ENCODE measurements around the gene MLPH. TPM values are rescaled to one million over a fixed set of nuclear protein-coding genes. Genes with fewer than 3 reads are reported as not detected.
"Not testable (repeated sequence)": the region's sequence is repeated elsewhere in the genome, so short reads cannot be mapped to it uniquely, and the experiment has no call there.

Gene MLPH
- total RNA-seq, 1 donor from 2014 or later = 10.3 TPM

DNA sequence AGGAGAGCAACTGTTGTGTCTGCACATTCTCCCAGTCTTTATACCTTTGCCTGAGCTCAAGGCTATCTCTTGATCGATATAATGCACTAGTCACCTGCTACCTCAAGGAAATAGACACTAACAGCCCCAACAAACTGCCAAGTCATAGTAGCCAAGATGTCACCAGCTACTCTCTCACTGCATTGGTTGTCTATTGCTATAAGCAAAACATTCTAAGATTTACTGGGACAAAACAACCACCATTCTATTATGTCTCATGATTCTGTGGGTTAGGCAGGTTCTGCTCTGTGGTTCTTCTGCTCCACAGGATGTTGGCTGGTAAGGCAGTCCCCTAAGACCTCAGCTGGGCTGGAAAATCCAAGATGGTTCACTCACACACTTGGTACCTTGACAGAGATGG is 28.5 kb upstream of the MLPH start:
- no peak for DNase-seq

GRCh38 chr2:237459226-237459625 is 27.8 kb upstream of the MLPH start:
- no peak for DNase-seq

- DNase-seq = no peak
Measured at GRCh38 chr2:237459741-237460174, 27.3 kb upstream of the MLPH start.

DNA sequence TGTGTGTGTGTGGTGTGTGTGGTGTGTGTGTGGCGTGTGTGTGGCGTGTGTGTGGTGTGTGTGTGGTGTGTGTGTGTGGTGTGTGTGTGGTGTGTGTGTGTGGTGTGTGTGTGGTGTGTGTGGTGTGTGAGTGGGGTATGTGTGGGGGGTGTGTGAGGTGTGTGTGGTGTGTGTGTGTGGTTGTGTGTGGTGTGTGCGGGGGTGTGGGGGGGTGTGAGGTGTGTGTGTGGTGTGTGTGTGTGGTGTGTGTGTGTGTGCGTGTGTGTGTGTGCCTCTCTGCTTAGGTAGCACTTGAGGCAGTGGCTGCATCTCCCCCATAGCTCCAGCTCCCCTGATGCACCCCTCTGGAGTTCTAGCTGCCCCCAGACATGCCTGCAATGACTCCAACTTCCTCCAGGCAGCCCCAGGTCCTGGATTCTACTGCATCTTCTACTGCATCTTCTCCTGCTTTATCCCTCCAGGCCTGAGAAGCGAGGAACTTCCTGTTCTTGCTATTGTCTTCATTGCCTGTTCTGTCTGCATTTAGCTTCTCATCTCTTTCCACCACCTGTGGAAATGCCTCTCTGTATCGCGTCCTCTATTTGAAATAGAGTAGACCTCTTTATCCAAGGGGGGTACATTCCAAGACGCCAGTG is 22.2 kb upstream of the MLPH start:
- no peak for DNase-seq

DNA sequence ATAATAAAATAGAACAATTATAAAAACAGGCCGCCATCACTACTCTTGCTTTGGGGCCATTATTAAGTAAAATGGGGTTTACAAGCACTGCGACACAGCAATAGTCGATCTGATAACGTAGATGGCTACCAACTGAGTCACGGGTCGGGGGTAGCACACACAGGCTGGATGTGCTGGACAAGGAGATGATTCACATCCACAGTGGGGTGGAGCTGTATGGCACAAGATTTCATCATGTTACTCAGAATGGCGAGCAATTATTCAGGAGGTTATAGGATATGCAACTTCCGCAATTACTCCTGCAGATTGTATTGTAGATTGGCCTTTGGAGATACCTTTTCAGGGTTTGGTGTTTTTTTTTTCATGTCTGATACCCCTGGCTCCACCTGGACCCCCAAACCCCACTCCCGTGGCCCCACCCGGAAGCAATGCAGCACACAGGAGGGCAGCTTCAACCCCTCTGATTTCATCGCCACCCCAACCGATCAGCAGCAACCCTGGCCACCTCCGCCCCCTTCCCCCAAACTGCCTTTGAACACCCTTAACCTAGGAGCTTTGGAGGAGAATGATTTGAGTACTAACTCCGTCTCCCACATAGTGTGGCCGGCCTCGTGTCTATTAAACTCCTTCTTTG is 21.4 kb upstream of the MLPH start:
- no peak for DNase-seq

DNA sequence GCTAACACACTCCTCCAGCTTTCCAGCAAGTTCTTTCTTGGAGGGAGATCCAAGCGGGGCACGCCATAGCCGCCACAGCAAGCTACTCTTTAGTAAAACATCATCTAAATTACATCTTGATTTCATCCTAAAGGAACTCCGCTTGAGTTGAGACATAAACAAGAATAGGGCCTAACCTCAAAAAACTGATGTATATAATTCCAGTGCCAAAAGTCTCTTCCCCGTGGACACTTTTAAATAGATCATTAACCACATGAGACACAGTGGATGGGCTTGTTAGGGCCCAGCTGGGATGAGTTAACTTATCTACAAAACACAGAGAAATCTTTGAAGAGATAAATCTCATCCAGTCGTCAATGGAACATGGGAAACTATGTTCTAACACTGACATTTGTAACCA is 20.8 kb upstream of the MLPH start:
- DNase-seq = no peak

GRCh38 chr2:237467447-237468179 is 19.4 kb upstream of the MLPH start:
- no peak for DNase-seq

GRCh38 chr2:237469410-237469809 is 17.6 kb upstream of the MLPH start:
- not testable (repeated sequence) for DNase-seq

DNA sequence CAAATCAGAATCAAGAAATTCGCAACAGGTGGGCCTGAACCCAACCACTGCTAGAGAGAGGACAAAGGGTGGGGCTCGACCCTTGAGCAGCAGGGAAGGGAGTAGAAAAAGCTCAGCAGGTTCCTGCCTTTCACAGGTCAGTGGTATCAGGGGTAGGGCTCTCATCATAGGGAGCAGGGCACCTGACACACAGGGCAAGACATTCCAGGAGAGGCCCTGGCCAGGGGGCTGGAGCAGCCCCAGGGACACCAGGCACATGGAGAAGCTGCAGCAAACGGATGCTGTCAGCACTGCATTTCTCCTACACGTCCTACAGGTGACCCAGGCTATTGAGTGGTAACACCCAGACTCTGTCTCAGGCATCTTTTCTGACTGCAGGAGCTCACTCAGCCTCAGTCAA is 17.2 kb upstream of the MLPH start:
- DNase-seq = no peak

- no peak for DNase-seq
Measured at GRCh38 chr2:237470914-237471313, 16.1 kb upstream of the MLPH start.

DNA sequence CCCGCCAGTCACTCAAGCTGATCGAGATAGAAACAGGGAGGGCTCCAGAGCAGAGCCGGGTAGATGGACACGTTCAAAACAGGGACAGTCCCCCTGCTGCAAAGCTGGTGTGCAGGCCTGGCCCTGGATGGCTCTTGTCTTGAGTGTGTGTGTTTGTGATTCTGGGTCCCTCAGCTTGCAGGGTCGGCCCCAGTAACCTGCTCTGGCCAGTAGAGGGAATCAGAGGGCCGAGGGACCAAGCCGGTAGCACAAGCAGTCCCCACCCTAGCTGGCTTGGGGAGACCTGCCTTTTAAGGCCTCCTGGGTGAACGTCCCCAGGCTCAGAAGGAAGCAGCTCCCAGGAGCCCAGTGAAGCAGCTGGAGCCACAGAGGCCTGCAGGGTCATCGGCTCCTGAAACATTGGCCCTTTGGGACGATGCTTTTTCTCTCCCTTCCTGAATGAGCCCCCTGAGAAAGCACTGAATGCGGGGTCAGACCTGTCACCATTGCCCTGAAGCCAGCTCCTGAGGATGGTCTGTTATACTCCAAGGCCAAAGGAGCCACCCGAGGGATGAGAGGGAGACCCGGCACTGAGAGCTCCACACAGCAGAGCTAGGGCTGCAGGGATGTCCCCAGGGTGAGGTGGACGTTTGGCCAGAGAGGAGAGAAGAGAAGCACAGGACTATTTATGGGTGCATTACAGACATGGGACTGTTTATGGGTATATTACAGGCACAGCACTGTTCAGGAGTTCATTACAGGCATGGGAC is 15.4 kb upstream of the MLPH start:
- no peak for DNase-seq

- no peak for DNase-seq
Measured at GRCh38 chr2:237472187-237472712, 14.8 kb upstream of the MLPH start.

- DNase-seq = no peak
Measured at GRCh38 chr2:237472909-237473877, 13.9 kb upstream of the MLPH start.

GRCh38 chr2:237473878-237474441 is 13.1 kb upstream of the MLPH start:
- DNase-seq = peak; percentile 40

DNA sequence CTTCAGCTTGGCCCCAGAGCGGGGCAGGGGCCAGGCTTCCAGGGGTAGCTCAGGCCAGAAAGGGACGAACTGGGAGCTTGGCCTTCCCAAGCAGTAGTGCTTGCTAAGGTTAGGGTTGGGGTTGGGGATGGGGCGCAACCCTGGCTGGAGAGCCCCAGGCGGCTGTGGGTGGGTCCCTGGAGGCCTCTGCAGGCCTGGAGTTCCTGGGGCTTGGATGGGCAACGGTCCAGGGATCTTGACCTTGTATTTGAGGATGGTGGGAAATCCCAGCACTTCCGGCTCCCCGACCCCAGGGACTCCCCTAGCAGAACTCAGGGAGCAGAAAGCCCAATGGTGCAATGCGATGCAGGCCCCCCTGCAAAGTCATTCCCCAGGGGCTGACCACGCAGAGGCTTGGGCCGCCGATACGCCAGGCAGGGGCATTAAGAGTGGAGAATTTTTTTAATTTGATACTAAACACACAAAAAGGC is 12.6 kb upstream of the MLPH start:
- DNase-seq = no peak

DNA sequence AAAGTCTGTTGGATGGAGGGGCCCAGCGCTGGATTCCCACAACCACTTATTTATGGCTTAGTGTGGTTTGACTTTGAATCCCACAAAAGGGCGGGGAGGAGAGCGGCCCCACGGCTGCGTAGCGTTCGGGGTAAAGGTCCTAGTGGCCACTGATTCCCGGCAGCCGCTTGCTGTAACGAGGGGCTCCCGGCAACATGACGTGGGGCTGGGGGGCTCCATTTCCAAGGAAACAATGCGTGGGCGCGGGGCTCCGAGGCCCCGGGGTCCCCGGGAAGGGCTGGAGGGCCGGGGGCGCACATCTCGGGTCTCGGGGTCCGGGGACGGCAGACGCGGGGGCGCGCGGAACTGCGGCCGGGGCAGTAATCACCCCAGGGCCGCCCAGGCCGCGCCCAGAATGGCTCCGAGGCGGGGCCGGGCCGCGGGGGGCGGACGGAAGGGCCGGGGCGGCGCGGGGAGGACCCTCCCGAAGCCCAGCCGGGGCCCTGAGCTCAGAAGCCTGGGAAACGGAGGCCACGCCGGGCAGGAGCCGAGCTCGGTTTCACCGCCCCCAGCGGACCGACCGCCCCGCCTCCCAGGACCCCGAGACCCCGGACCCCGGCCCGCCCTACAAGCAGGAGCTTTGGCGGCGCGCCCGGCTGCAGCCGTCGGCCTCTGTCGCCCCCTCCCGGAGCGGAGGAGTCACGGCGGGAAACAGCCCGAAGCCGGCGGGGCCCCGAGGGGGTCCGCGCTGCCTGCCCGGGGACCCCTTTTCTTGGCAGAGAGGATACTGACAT is 11.9 kb upstream of the MLPH start:
- peak; percentile 94 for DNase-seq

DNA sequence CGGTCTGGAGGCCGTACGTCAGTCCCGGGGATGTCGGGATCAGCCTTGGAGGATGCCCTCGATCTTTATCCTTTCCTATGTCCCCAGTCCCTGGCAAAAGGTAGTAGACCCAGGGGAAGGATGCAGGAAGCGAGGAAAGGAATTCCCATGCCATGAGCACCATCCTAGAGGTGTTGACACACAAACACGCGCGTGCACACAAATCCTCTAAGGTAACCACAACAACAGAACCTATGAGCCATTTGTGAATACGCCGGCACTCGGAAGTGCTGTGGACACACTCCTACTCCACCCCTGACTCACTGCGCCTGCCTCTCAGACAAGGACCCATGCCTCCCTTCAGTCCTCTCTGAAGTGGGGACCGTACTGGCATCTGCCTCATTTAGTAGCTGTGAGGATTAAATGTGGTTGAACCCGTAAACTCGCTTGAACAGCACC is 11.3 kb upstream of the MLPH start:
- peak; percentile 37 for DNase-seq

DNA sequence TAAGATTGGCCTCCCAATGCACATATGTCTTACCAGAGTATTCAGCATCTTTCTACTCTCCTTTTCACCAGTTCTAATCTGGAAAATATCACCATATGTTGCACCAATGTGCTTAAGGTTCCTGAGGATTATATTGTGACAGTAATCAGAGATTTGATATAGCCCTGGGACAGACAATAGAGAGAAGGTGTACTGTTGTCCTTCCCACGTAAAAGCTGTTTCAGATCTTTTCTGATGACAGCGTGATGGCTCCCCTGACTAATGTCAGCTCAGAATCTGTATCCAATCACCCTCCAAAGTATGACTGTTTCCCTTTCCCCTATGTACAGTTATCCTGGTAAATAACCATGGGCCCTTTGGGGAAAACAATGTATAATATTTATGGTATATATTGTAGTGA is 9.0 kb upstream of the MLPH start:
- DNase-seq = no peak

GRCh38 chr2:237478979-237479378 is 8.1 kb upstream of the MLPH start:
- no peak for DNase-seq

GRCh38 chr2:237479747-237480146 is 7.3 kb upstream of the MLPH start:
- peak; percentile 57 for DNase-seq
